K562 (cell line): Measurements from ENCODE around the gene SELENOW. TPM values are rescaled to one million over a fixed set of nuclear protein-coding genes. Genes with fewer than 3 reads are reported as not detected.

Experiments used
- BACH1 ChIP-seq: fragments of 200-800 bp; sonication (Bioruptor generic); IDR thresholded peaks from 2 replicates; pipeline ENCODE4 v1.6.1; 2016; ENCODE audit warnings: missing genetic modification characterization, missing compliant biosample characterization
- CBFA2T3 ChIP-seq: fragments of 450-650 bp; IDR thresholded peaks from 2 replicates; pipeline ENCODE4 v1.6.1; 2017
- CBX2 ChIP-seq: fragments of 200-600 bp; sonication (generic); IDR thresholded peaks from one replicate; pipeline ENCODE4 v1.6.1; 2012; ENCODE audit warnings: mild to moderate bottlenecking, low read length, inconsistent platforms; ENCODE audit not compliant: insufficient read depth, poor library complexity, severe bottlenecking
- FIP1L1 ChIP-seq: fragments of 200-400 bp; formaldehyde crosslinking; IDR thresholded peaks from 2 replicates; pipeline ENCODE4 v1.6.1; 2018; ENCODE audit warnings: mild to moderate bottlenecking, low read depth, low read length; ENCODE audit not compliant: poor library complexity, severe bottlenecking
- FOS ChIP-seq: IDR thresholded peaks from 3 replicates; pipeline ENCODE4 v1.6.1; 2011; ENCODE audit not compliant: insufficient read length; ENCODE audit errors: extremely low read depth
- FUS ChIP-seq: fragments of 200-400 bp; formaldehyde crosslinking; optimal IDR thresholded peaks from 2 replicates; pipeline ENCODE3; 2017; ENCODE audit warnings: low read depth, low read length
- HNRNPLL ChIP-seq: fragments of 200-400 bp; formaldehyde crosslinking; IDR thresholded peaks from 2 replicates; pipeline ENCODE4 v1.6.1; 2017; ENCODE audit warnings: low read length, low read depth, mild to moderate bottlenecking; ENCODE audit not compliant: poor library complexity, severe bottlenecking
- JUND ChIP-seq, 2 experiments: IDR thresholded peaks; 2 replicates in 1 of 2; 3 replicates in 1 of 2; pipeline ENCODE4 v1.6.1; 2011; ENCODE audit warnings: borderline replicate concordance in 2 of 2, low read depth in 2 of 2, low read length in 2 of 2, improper control_type of control experiment in 1 of 2, missing biosample characterization in 1 of 2, missing genetic modification characterization in 1 of 2, missing genetic modification reagents in 1 of 2
- KDM1A ChIP-seq, 2 experiments: fragments of 450-650 bp; IDR thresholded peaks; 2 replicates each; pipeline ENCODE4 v1.6.1; 2016; ENCODE audit warnings: mild to moderate bottlenecking in 2 of 2
- MGA ChIP-seq: fragments of 450-650 bp; IDR thresholded peaks from 2 replicates; pipeline ENCODE4 v1.6.1; 2016; ENCODE audit warnings: mild to moderate bottlenecking, moderate library complexity
- NR2C1 ChIP-seq, 2 experiments: fragments of 450-650 bp; IDR thresholded peaks; 2 replicates each; pipeline ENCODE4 v1.6.1; 2017; ENCODE audit warnings: mild to moderate bottlenecking in 2 of 2, antibody characterized with exemption in 1 of 2, inconsistent platforms in 1 of 2, missing compliant biosample characterization in 1 of 2, missing genetic modification characterization in 1 of 2
- PHB ChIP-seq: fragments of 250-450 bp; sonication (Bioruptor Pico); IDR thresholded peaks from 2 replicates; pipeline ENCODE4 v1.5.0; 2021
- POLR2AphosphoS5 ChIP-seq: IDR thresholded peaks from 2 replicates; pipeline ENCODE4 v1.6.1; 2011; ENCODE audit warnings: mild to moderate bottlenecking, low read depth, low read length, moderate library complexity; ENCODE audit not compliant: control insufficient read depth, insufficient read depth
- SMARCA5 ChIP-seq: fragments of 450-650 bp; IDR thresholded peaks from 2 replicates; pipeline ENCODE4 v1.6.1; 2016
- STAG1 ChIP-seq: sonication (generic); formaldehyde crosslinking; IDR thresholded peaks from 2 replicates; pipeline ENCODE4 v1.5.0; 2020; ENCODE audit warnings: missing genetic modification reagents, borderline replicate concordance
- TCF15 ChIP-seq: fragments of 250-450 bp; sonication (Bioruptor Pico); IDR thresholded peaks from 2 replicates; pipeline ENCODE4 v1.8.0; 2022; ENCODE audit warnings: moderate library complexity, mild to moderate bottlenecking, inconsistent platforms
- ZNF354B ChIP-seq: fragments of 250-450 bp; sonication (Bioruptor Pico); IDR thresholded peaks from 2 replicates; pipeline ENCODE4 v1.4.0; 2020
- ZNF408 ChIP-seq: fragments of 250-450 bp; sonication (Bioruptor Pico); IDR thresholded peaks from 2 replicates; pipeline ENCODE4 v1.4.0; 2020; ENCODE audit warnings: low read depth, mild to moderate bottlenecking, moderate library complexity
- ZSCAN32 ChIP-seq: fragments of 450-650 bp; formaldehyde crosslinking; IDR thresholded peaks from 2 replicates; pipeline ENCODE4 v1.4.0; 2020; ENCODE audit warnings: mild to moderate bottlenecking, moderate library complexity
- polyA plus RNA-seq, 8 experiments: library from polyadenylated mRNA; depleted of rRNA in 4 of 8; stranded (reverse) in 5 of 8; unstranded in 3 of 8; fragments of >200 nt; fragmentation: Nextera tagmentation in 2 of 8; fragmentation: Illumina TruSeq in 1 of 8; extraction: Ambion mirVana in 2 of 8; extraction: Trizol in 1 of 8; gene quantifications; 2 replicates each; pipeline versions ENCODE4 v1.2.1 to v1.2.3, GENCODE V29; 2011 to 2014; ENCODE audit warnings: inconsistent platforms in 1 of 8, missing spikeins in 1 of 8
- total RNA-seq, 7 experiments: library from RNA; depleted of rRNA in 6 of 7; stranded (reverse); fragments of >200 nt in 6 of 7; fragmentation: Illumina TruSeq in 2 of 7; extraction: Trizol in 2 of 7; gene quantifications; 2 replicates each; pipeline versions ENCODE4 v1.2.1 to v1.2.3, GENCODE V29; 2011 to 2021; ENCODE audit warnings: low replicate concordance in 1 of 7

SELENOW gene
- total and polyA plus RNA-seq, 9 of the 15 experiments (the other 6 are each of a cell fraction or from before 2014, with no cell fraction given), result 91.9 to 279 (median 156) TPM

GRCh38 chr19:47729468-47729798 is 49.1 kb upstream of the SELENOW start (continued):
- peak; percentile 91 for TF ChIP-seq JUND (IDR thresholded peaks at IDR 0.05; ENCODE audit: borderline replicate concordance, low read depth, low read length)
- TF ChIP-seq JUND (tag; IDR thresholded peaks at IDR 0.05; ENCODE audit: borderline replicate concordance, low read depth, low read length), result peak; percentile 74; the same call in 1 of the 3 replicates
- no peak for TF ChIP-seq KDM1A (IDR thresholded peaks at IDR 0.05)
- TF ChIP-seq CBX2, result no peak
- no peak for TF ChIP-seq TCF15 (CRISPR knock-in tag)
- TF ChIP-seq FIP1L1, result no peak
- no peak for TF ChIP-seq ZSCAN32 (CRISPR knock-in tag)
- TF ChIP-seq BACH1 (tag), result no peak
- TF ChIP-seq FUS, result no peak
- no peak for TF ChIP-seq POLR2AphosphoS5
- TF ChIP-seq FOS, result no peak
- TF ChIP-seq SMARCA5, result no peak
- TF ChIP-seq NR2C1 (IDR thresholded peaks at IDR 0.05), result no peak
- no peak for TF ChIP-seq NR2C1 (tag; IDR thresholded peaks at IDR 0.05)
- no peak for TF ChIP-seq HNRNPLL
- no peak for TF ChIP-seq ZNF408 (CRISPR knock-in tag)
- TF ChIP-seq MGA, result no peak
- TF ChIP-seq CBFA2T3, result no peak
- TF ChIP-seq ZNF354B (CRISPR knock-in tag), result no peak
- no peak for TF ChIP-seq STAG1
- no peak for TF ChIP-seq PHB (CRISPR knock-in tag)
